Vagina (tissue), 2 donors: ENCODE data around the gene CZIB. TPM values are rescaled to one million over a fixed set of nuclear protein-coding genes. Genes with fewer than 3 reads are reported as not detected.

Experiments used
- DNase-seq, 2 donors: peaks; one replicate each; pipeline ENCODE4 v3.0.0-alpha.2; 2017; ENCODE audit errors: extremely low spot score in 2 of 2
- H3K27ac ChIP-seq: fragments of 200-600 bp; sonication (generic); one replicate; pipeline ENCODE4 v1.5.1; 2019
- H3K27me3 ChIP-seq: fragments of 200-600 bp; sonication (generic); one replicate; pipeline ENCODE4 v1.5.1; 2019
- H3K36me3 ChIP-seq, 2 donors: fragments of 200-600 bp; sonication (generic); one replicate each; pipeline ENCODE4 v1.5.1; 2017 to 2019
- H3K4me1 ChIP-seq: fragments of 200-600 bp; sonication (generic); one replicate; pipeline ENCODE4 v1.5.1; 2019
- H3K4me3 ChIP-seq, 2 donors: fragments of 200-600 bp; sonication (generic); 1 replicate in 1 of 2; 2 replicates in 1 of 2; pipeline ENCODE4 v1.5.1; 2016 to 2019
- H3K9me3 ChIP-seq: fragments of 200-600 bp; sonication (generic); one replicate; pipeline ENCODE4 v1.5.1; 2019
- POLR2A ChIP-seq, 2 donors: fragments of 450-650 bp; IDR thresholded peaks; one replicate each; pipeline ENCODE4 v1.6.1; 2017; ENCODE audit warnings: antibody characterized with exemption in 2 of 2, mild to moderate bottlenecking in 2 of 2, moderate library complexity in 2 of 2
- POLR2AphosphoS5 ChIP-seq, 2 donors: sonication (generic); formaldehyde crosslinking; IDR thresholded peaks; one replicate each; pipeline ENCODE4 v1.9.0; 2017; ENCODE audit warnings: antibody characterized with exemption in 2 of 2, mild to moderate bottlenecking in 2 of 2, low read depth in 1 of 2; ENCODE audit not compliant: insufficient read depth in 1 of 2
- intact Hi-C: fragments of 100-400 bp; cut with DNase I; formaldehyde crosslinking; loops from one replicate; pipeline ENCODE4 v1.15.1; 2023
- total RNA-seq: library from RNA; depleted of rRNA; stranded (reverse); fragments of >200 nt; gene quantifications from one replicate; pipeline ENCODE4 v1.2.3, GENCODE V29; 2016
- TF ChIP-seq, protein P1 (sequence below), 3 experiments: fragments of 450-650 bp in 2 of 3; fragments of 200-600 bp in 1 of 3; sonication (generic) in 1 of 3; IDR thresholded peaks; one replicate each; pipeline ENCODE4 v1.5.1; 2017 to 2019; ENCODE audit warnings: antibody characterized with exemption in 3 of 3, mild to moderate bottlenecking in 2 of 3, moderate library complexity in 2 of 3

CZIB gene
- total RNA-seq, 1 donor from 2014 or later = 50.6 TPM

GRCh38 chr1:53183095-53183990, 37.1 kb downstream of the CZIB start:
- Histone ChIP-seq H3K27ac (peak overlapping the region; percentile 70), H3K27me3 (no peaks in the 10 kb centered on the region), H3K4me3 (no peak overlapping the region), H3K36me3 (no peaks in the 10 kb centered on the region), H3K9me3 (no peaks in the 10 kb centered on the region), H3K4me1 (peaks cover 23% of the 10 kb centered on the region)
- no peak for DNase-seq
- TF ChIP-seq, protein P1, sequence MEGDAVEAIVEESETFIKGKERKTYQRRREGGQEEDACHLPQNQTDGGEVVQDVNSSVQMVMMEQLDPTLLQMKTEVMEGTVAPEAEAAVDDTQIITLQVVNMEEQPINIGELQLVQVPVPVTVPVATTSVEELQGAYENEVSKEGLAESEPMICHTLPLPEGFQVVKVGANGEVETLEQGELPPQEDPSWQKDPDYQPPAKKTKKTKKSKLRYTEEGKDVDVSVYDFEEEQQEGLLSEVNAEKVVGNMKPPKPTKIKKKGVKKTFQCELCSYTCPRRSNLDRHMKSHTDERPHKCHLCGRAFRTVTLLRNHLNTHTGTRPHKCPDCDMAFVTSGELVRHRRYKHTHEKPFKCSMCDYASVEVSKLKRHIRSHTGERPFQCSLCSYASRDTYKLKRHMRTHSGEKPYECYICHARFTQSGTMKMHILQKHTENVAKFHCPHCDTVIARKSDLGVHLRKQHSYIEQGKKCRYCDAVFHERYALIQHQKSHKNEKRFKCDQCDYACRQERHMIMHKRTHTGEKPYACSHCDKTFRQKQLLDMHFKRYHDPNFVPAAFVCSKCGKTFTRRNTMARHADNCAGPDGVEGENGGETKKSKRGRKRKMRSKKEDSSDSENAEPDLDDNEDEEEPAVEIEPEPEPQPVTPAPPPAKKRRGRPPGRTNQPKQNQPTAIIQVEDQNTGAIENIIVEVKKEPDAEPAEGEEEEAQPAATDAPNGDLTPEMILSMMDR (IDR thresholded peaks at IDR 0.05) = no peak
- TF ChIP-seq POLR2A (IDR thresholded peaks at IDR 0.05) = no peak
- TF ChIP-seq POLR2AphosphoS5 (IDR thresholded peaks at IDR 0.05; ENCODE audit: insufficient read depth in 1 of 2, low read depth in 1 of 2) = no peak
- intact Hi-C loops = loop anchor here (10.0 kb wide), 1 partner anchor 279 kb away; no protein-coding TSS in a partner anchor

- Histone ChIP-seq H3K36me3 (no peaks in the 10 kb centered on the region), H3K27me3 (no peaks in the 10 kb centered on the region), H3K4me3 (no peak overlapping the region), H3K4me1 (peaks cover 23% of the 10 kb centered on the region), H3K9me3 (no peaks in the 10 kb centered on the region), H3K27ac (peak overlapping the region; percentile 70)
- DNase-seq = no peak
- no peak for TF ChIP-seq POLR2AphosphoS5 (IDR thresholded peaks at IDR 0.05; ENCODE audit: insufficient read depth in 1 of 2, low read depth in 1 of 2)
- TF ChIP-seq, protein P1 (IDR thresholded peaks at IDR 0.05) = no peak
- no peak for TF ChIP-seq POLR2A (IDR thresholded peaks at IDR 0.05)
- intact Hi-C loops = loop anchor here (10.0 kb wide), 1 partner anchor 278 kb away; no protein-coding TSS in a partner anchor
These were observed 37.7 kb downstream of the CZIB start for GRCh38 chr1:53182716-53183094.

GRCh38 chr1:53182111-53182593, 38.3 kb downstream of the CZIB start:
- peaks cover 23% of the 10 kb centered on the region for H3K4me1 ChIP-seq
- no peak overlapping the region for H3K4me3 ChIP-seq
- H3K36me3 ChIP-seq = no peaks in the 10 kb centered on the region
- TF ChIP-seq POLR2A (IDR thresholded peaks at IDR 0.05) (no peak), POLR2AphosphoS5 (IDR thresholded peaks at IDR 0.05; ENCODE audit: insufficient read depth in 1 of 2, low read depth in 1 of 2) (peak in 1 of 2 donors; percentile 32)
- TF ChIP-seq, protein P1 (IDR thresholded peaks at IDR 0.05) = peak; percentile 65 to 80 (median 77)
- intact Hi-C loops = loop anchor here (10.0 kb wide), 1 partner anchor 277 kb away; no protein-coding TSS in a partner anchor
- no peaks in the 10 kb centered on the region for H3K9me3 ChIP-seq
- peak overlapping the region; percentile 70 for H3K27ac ChIP-seq
- DNase-seq = no peak
- no peaks in the 10 kb centered on the region for H3K27me3 ChIP-seq

DNA sequence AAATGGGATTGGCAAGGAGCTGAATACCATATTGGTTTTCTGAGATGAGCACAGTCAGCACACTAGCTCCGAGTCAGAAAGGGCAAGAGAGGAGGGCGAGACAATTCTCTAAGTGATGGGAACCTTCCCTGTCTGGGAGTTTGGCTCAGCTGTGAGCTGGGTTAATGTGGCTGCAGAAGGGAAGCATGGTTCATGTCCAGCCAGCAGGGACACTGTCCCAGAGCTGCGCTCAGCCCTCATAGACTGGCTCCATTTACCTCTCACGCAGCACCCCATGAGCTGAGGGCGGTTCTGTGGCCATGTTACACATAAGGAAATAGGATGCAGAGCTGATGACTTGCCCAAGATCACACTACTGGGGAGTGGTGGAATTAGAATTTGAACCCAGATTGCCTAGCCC, 39.5 kb downstream of the CZIB start:
- Histone ChIP-seq H3K36me3 (no peaks in the 10 kb centered on the region), H3K4me3 (no peak overlapping the region), H3K4me1 (peaks cover 23% of the 10 kb centered on the region), H3K9me3 (no peaks in the 10 kb centered on the region), H3K27me3 (no peaks in the 10 kb centered on the region), H3K27ac (peak overlapping the region; percentile 70)
- TF ChIP-seq, protein P1 (IDR thresholded peaks at IDR 0.05) = no peak
- TF ChIP-seq POLR2AphosphoS5 (IDR thresholded peaks at IDR 0.05; ENCODE audit: insufficient read depth in 1 of 2, low read depth in 1 of 2) = no peak
- TF ChIP-seq POLR2A (IDR thresholded peaks at IDR 0.05) = no peak
- intact Hi-C loops = loop anchor here (10.0 kb wide), 1 partner anchor 276 kb away; no protein-coding TSS in a partner anchor
- DNase-seq = no peak
